H9 (cell line): ENCODE data around the gene F13A1. TPM values are rescaled to one million over a fixed set of nuclear protein-coding genes. Genes with fewer than 3 reads are reported as not detected.

Source experiments
- DNase-seq: peaks from one replicate; pipeline ENCODE4 v3.0.0-alpha.2; 2017
- H2AFZ ChIP-seq: one replicate; pipeline ENCODE4 v1.6.1; 2013; ENCODE audit warnings: mild to moderate bottlenecking, low read length, control low read depth, moderate library complexity
- H2AK5ac ChIP-seq: 2 replicates; pipeline ENCODE4 v1.6.1; 2013; ENCODE audit warnings: low read length, control low read depth, mixed read lengths; ENCODE audit not compliant: insufficient read length
- H2BK120ac ChIP-seq: one replicate; pipeline ENCODE4 v1.6.1; 2013; ENCODE audit warnings: low read depth, mild to moderate bottlenecking, low read length, control low read depth, inconsistent platforms; ENCODE audit not compliant: poor library complexity, severe bottlenecking
- H2BK12ac ChIP-seq: 2 replicates; pipeline ENCODE4 v1.6.1; 2013; ENCODE audit warnings: low read length, control low read depth, mixed read lengths, low read depth; ENCODE audit not compliant: insufficient read length
- H2BK15ac ChIP-seq: 2 replicates; pipeline ENCODE4 v1.6.1; 2013; ENCODE audit warnings: low read depth, low read length, control low read depth
- H2BK20ac ChIP-seq: one replicate; pipeline ENCODE4 v1.6.1; 2013; ENCODE audit warnings: low read depth, mild to moderate bottlenecking, low read length, control low read depth, inconsistent platforms; ENCODE audit not compliant: poor library complexity, severe bottlenecking
- H2BK5ac ChIP-seq: 2 replicates; pipeline ENCODE4 v1.6.1; 2013; ENCODE audit warnings: low read length, control low read depth, mixed read lengths; ENCODE audit not compliant: insufficient read length
- H3K14ac ChIP-seq: 2 replicates; pipeline ENCODE4 v1.6.1; 2013; ENCODE audit warnings: low read length, control low read depth; ENCODE audit not compliant: insufficient read depth
- H3K18ac ChIP-seq: 2 replicates; pipeline ENCODE4 v1.6.1; 2013; ENCODE audit warnings: low read depth, mild to moderate bottlenecking, mixed read lengths, low read length, control low read depth; ENCODE audit not compliant: insufficient read length
- H3K23ac ChIP-seq: 2 replicates; pipeline ENCODE4 v1.6.1; 2013; ENCODE audit warnings: low read length, control low read depth, mixed read lengths, low read depth; ENCODE audit not compliant: insufficient read length
- H3K23me2 ChIP-seq: 2 replicates; pipeline ENCODE4 v1.6.1; 2013; ENCODE audit warnings: low read depth, mild to moderate bottlenecking, mixed read lengths, low read length, control low read depth; ENCODE audit not compliant: insufficient read length, poor library complexity, severe bottlenecking
- H3K27ac ChIP-seq: 2 replicates; pipeline ENCODE4 v1.5.1; 2013; ENCODE audit warnings: low read length, control low read depth, mixed read lengths, low read depth; ENCODE audit not compliant: insufficient read length
- H3K27me3 ChIP-seq: 2 replicates; pipeline ENCODE4 v1.6.1; 2013; ENCODE audit warnings: low read length, control low read depth, inconsistent platforms; ENCODE audit not compliant: insufficient read depth
- H3K4ac ChIP-seq: 2 replicates; pipeline ENCODE4 v1.6.1; 2013; ENCODE audit warnings: low read depth, mild to moderate bottlenecking, control low read depth, inconsistent platforms, low read length, moderate library complexity
- H3K4me1 ChIP-seq: 2 replicates; pipeline ENCODE4 v1.6.1; 2013; ENCODE audit warnings: low read length, control low read depth, inconsistent platforms; ENCODE audit not compliant: insufficient read depth
- H3K4me2 ChIP-seq: 2 replicates; pipeline ENCODE4 v1.6.1; 2013; ENCODE audit warnings: low read length, control low read depth, mixed read lengths; ENCODE audit not compliant: insufficient read length, insufficient read depth
- H3K56ac ChIP-seq: 2 replicates; pipeline ENCODE4 v1.6.1; 2013; ENCODE audit warnings: low read depth, mild to moderate bottlenecking, mixed read lengths, low read length, control low read depth; ENCODE audit not compliant: insufficient read length
- H3K79me1 ChIP-seq: 2 replicates; pipeline ENCODE4 v1.6.1; 2013; ENCODE audit warnings: low read depth, mild to moderate bottlenecking, moderate library complexity, low read length, control low read depth, inconsistent platforms; ENCODE audit not compliant: insufficient read depth, poor library complexity, severe bottlenecking
- H3K79me2 ChIP-seq: 2 replicates; pipeline ENCODE4 v1.6.1; 2013; ENCODE audit warnings: low read length, control low read depth, inconsistent platforms; ENCODE audit not compliant: insufficient read depth
- H3K9ac ChIP-seq: 2 replicates; pipeline ENCODE4 v1.6.1; 2013; ENCODE audit warnings: low read length, control low read depth, mixed read lengths; ENCODE audit not compliant: insufficient read length; ENCODE audit errors: extremely low read depth
- H3K9me3 ChIP-seq: one replicate; pipeline ENCODE4 v1.6.1; 2013; ENCODE audit warnings: low read depth, low read length, inconsistent platforms; ENCODE audit not compliant: control insufficient read depth
- H3T11ph ChIP-seq: one replicate; pipeline ENCODE4 v1.6.1; 2013; ENCODE audit warnings: mild to moderate bottlenecking, low read length, control low read depth, inconsistent platforms
- H4K20me1 ChIP-seq: one replicate; pipeline ENCODE4 v1.6.1; 2013; ENCODE audit not compliant: control insufficient read depth, insufficient read length, insufficient read depth
- H4K5ac ChIP-seq: 2 replicates; pipeline ENCODE4 v1.6.1; 2013; ENCODE audit warnings: low read depth, mild to moderate bottlenecking, mixed read lengths, low read length, control low read depth; ENCODE audit not compliant: insufficient read length
- H4K8ac ChIP-seq: replicated peaks from 2 replicates; pipeline ENCODE4 v1.6.1; 2013; ENCODE audit warnings: low read length, control low read depth, mixed read lengths, low read depth; ENCODE audit not compliant: insufficient read length
- H4K91ac ChIP-seq: 2 replicates; pipeline ENCODE4 v1.6.1; 2013; ENCODE audit warnings: low read depth, mild to moderate bottlenecking, moderate library complexity, mixed read lengths, low read length, control low read depth; ENCODE audit not compliant: insufficient read length
- H3K27ac Mint-ChIP-seq, 3 experiments: 2 replicates in 2 of 3; 3 replicates in 1 of 3; pipeline ENCODE4 v1.8.0; 2020 to 2021; ENCODE audit warnings: mixed read lengths in 3 of 3, mild to moderate bottlenecking in 1 of 3, moderate library complexity in 1 of 3
- H3K27me3 Mint-ChIP-seq: 2 replicates; pipeline ENCODE4 v1.8.0; 2021; ENCODE audit warnings: low read depth, mild to moderate bottlenecking, moderate library complexity, mixed read lengths
- H3K36me3 Mint-ChIP-seq, 3 experiments: 2 replicates in 2 of 3; 3 replicates in 1 of 3; pipeline ENCODE4 v1.8.0; 2020 to 2021; ENCODE audit warnings: low read depth in 3 of 3, mixed read lengths in 3 of 3; ENCODE audit not compliant: insufficient read depth in 1 of 3
- H3K4me1 Mint-ChIP-seq, 2 experiments: 2 replicates each; pipeline ENCODE4 v1.8.0; 2020; ENCODE audit warnings: mixed read lengths in 2 of 2
- H3K4me3 Mint-ChIP-seq, 2 experiments: 2 replicates in 1 of 2; 3 replicates in 1 of 2; pipeline ENCODE4 v1.8.0; 2020 to 2021; ENCODE audit warnings: mild to moderate bottlenecking in 2 of 2, mixed read lengths in 2 of 2, moderate library complexity in 1 of 2
- H3K9me3 Mint-ChIP-seq, 2 experiments: 2 replicates in 1 of 2; 3 replicates in 1 of 2; pipeline ENCODE4 v1.8.0; 2020; ENCODE audit warnings: mild to moderate bottlenecking in 2 of 2, mixed read lengths in 2 of 2, moderate library complexity in 1 of 2
- CTCF ChIP-seq: fragments of 200-600 bp; sonication (generic); conservative IDR thresholded peaks from 3 replicates; pipeline ENCODE4 v1.8.0; 2021; ENCODE audit warnings: antibody characterized with exemption, mild to moderate bottlenecking
- WGBS: extraction: QIAGEN DNeasy Blood & Tissue Kit; methylation state at CpG from one replicate; pipeline ENCODE4 v1.1.7; 2013; ENCODE audit warnings: missing lambda C conversion rate, low lambda C conversion rate, mixed read lengths; ENCODE audit not compliant: insufficient read length; ENCODE audit errors: extremely low coverage; 5-methylcytosine and 5-hydroxymethylcytosine counted together
- total RNA-seq: library from RNA; stranded (reverse); gene quantifications from 2 replicates; pipeline ENCODE4 v1.2.1, GENCODE V29; 2021

The F13A1 gene
- total RNA-seq, 1 experiment from 2014 or later = 0.15 TPM

GRCh38 chr6:6357530-6357929 lies 37.1 kb upstream of the F13A1 start:
- no peaks in the 10 kb centered on the region for H3K23me2 ChIP-seq
- WGBS = no CpG with 5 or more reads among the region's 3 CpGs
- no peak for DNase-seq
- no peaks in the 10 kb centered on the region for H3K4me1 Mint-ChIP-seq
- no peak overlapping the region for H2BK5ac ChIP-seq
- no peak overlapping the region for H3K23ac ChIP-seq
- H2AFZ ChIP-seq = no peak overlapping the region
- no peak overlapping the region for H3K9ac ChIP-seq
- H4K91ac ChIP-seq = no peak overlapping the region
- H3K27ac ChIP-seq = no peak overlapping the region
- H3K9me3 ChIP-seq = no peaks in the 10 kb centered on the region
- no peak overlapping the region for H2BK20ac ChIP-seq
- TF ChIP-seq CTCF = no peak
- no peak overlapping the region for H3K4me2 ChIP-seq
- H3K27me3 Mint-ChIP-seq = no peaks in the 10 kb centered on the region
- no peak overlapping the region for H2AK5ac ChIP-seq
- H4K20me1 ChIP-seq = no peaks in the 10 kb centered on the region
- no peak overlapping the region for H3K14ac ChIP-seq
- H3K4me3 Mint-ChIP-seq = no peak overlapping the region
- no peaks in the 10 kb centered on the region for H3K79me2 ChIP-seq
- no peaks in the 10 kb centered on the region for H3K27me3 ChIP-seq
- no peak overlapping the region for H4K8ac ChIP-seq
- H3K18ac ChIP-seq = no peak overlapping the region
- no peak overlapping the region for H2BK120ac ChIP-seq
- H2BK12ac ChIP-seq = no peak overlapping the region
- H3K36me3 Mint-ChIP-seq = no peaks in the 10 kb centered on the region
- no peak overlapping the region; a peak in 1 of 7 replicates for H3K27ac Mint-ChIP-seq
- no peaks in the 10 kb centered on the region for H3K9me3 Mint-ChIP-seq
- no peak overlapping the region for H3K4ac ChIP-seq
- H2BK15ac ChIP-seq = no peak overlapping the region
- H4K5ac ChIP-seq = no peak overlapping the region
- no peak overlapping the region for H3K56ac ChIP-seq
- no peak overlapping the region for H3T11ph ChIP-seq
- H3K79me1 ChIP-seq = no peaks in the 10 kb centered on the region
- peaks cover 4% of the 10 kb centered on the region; the same call in 1 of the 2 replicates for H3K4me1 ChIP-seq
